Heart right ventricle (tissue), 16 donors: ENCODE measurements around the gene MYH11. TPM values are rescaled to one million over a fixed set of nuclear protein-coding genes. Genes with fewer than 3 reads are reported as not detected.

Source experiments
- ATAC-seq, 8 donors: fragments of 200-7000 bp; cut with Tn5 transposase; one replicate each; pipeline ENCODE4 v1.9.1; 2020; ENCODE audit warnings: mild to moderate bottlenecking in 8 of 8, moderate library complexity in 8 of 8, moderate number of reproducible peaks in 1 of 8
- DNase-seq, 2 donors: peaks; one replicate each; pipeline ENCODE4 v3.0.0-alpha.2; 2020
- H3K27ac ChIP-seq, 10 donors: fragments of 200-600 bp; sonication (generic) in 2 of 10; one replicate each; pipeline versions ENCODE4 v1.5.0 to v1.8.0; 2020 to 2022; ENCODE audit warnings: mild to moderate bottlenecking in 3 of 10
- H3K27me3 ChIP-seq, 7 donors: fragments of 200-600 bp; one replicate each; pipeline ENCODE4 v1.8.0; 2021 to 2022; ENCODE audit warnings: mild to moderate bottlenecking in 2 of 7
- H3K36me3 ChIP-seq, 9 donors: fragments of 200-600 bp; sonication (generic) in 1 of 9; one replicate each; pipeline versions ENCODE4 v1.5.0 to v1.8.0; 2020 to 2022; ENCODE audit warnings: mild to moderate bottlenecking in 2 of 9
- H3K4me1 ChIP-seq, 9 donors: fragments of 200-600 bp; sonication (generic) in 1 of 9; one replicate each; pipeline versions ENCODE4 v1.5.0 to v1.8.0; 2020 to 2022; ENCODE audit warnings: mild to moderate bottlenecking in 4 of 9
- H3K4me3 ChIP-seq, 10 donors: fragments of 200-600 bp; sonication (generic) in 2 of 10; one replicate each; pipeline versions ENCODE4 v1.5.0 to v1.8.0; 2020 to 2022; ENCODE audit warnings: mild to moderate bottlenecking in 7 of 10, moderate library complexity in 2 of 10
- H3K9me3 ChIP-seq, 11 donors: fragments of 200-600 bp in 10 of 11; sonication (generic) in 2 of 11; one replicate each; pipeline versions ENCODE4 v1.5.0 to v1.8.0; 2013 to 2022; ENCODE audit warnings: mild to moderate bottlenecking in 2 of 11, control low read depth in 1 of 11, moderate library complexity in 1 of 11
- CTCF ChIP-seq, 9 donors: fragments of 200-600 bp; sonication (generic) in 2 of 9; IDR thresholded peaks; one replicate each; pipeline versions ENCODE4 v1.5.0 to v1.8.0; 2021 to 2022; ENCODE audit warnings: antibody characterized with exemption in 9 of 9, mild to moderate bottlenecking in 5 of 9, moderate library complexity in 1 of 9
- WGBS, 2 donors: extraction: QIAGEN DNeasy Blood & Tissue Kit; methylation state at CpG; one replicate each; pipeline ENCODE4 v1.1.7; 2013; ENCODE audit warnings: inconsistent platforms in 1 of 2; 5-methylcytosine and 5-hydroxymethylcytosine counted together
- intact Hi-C, 10 donors: fragments of 100-400 bp; cut with DNase I; formaldehyde crosslinking; loops; one replicate each; pipeline versions ENCODE4 v1.11.1 to v1.14.2; 2022
- polyA plus RNA-seq, 2 donors: library from polyadenylated mRNA; stranded (reverse); fragments of 200-250 nt; gene quantifications; one replicate each; pipeline ENCODE4 v1.2.3, GENCODE V29; 2013
- total RNA-seq, 10 donors: library from RNA; stranded (reverse); fragmentation: NEBNext Ultra II Directional in 3 of 10; extraction: Animal tissue kit (Norgen Biotek cat#: 25700) in 3 of 10; gene quantifications; one replicate each; pipeline versions ENCODE4 v1.2.1 to v1.2.4, GENCODE V29; 2021 to 2023
- donor health status: Arrhythmogenic right ventricular cardiomyopathy.
- donor health status: ischemic (EF 13 %, LVEDD 7.1; RV severe dilation, severe dysfunction).
- donor health status: healthy with polysubstance abuse.
- donor health status: DM: no; HTN: yes; CAD: no.
- donor health status: DM: no; HTN: no; CAD: no.
- donor health status: ischemic (EF 25% LVEDD 6.9; RV normal size, moderate dysfunction).
- donor health status: ischemic (EF 25% LVEDD 5.7; RV mildly dilated, moderate dysfunction).
- donor health status: healthy.
- donor health status: DM: yes; HTN: yes; CAD: no.
- donor health status: Ischemic cardiomyopathy.
- donor health status: ischemic (EF 35%, LVEDD 5.7; RV mildly dilated, moderate dysfunction).
- donor health status: nonischemic (EF 11% LVEDD 7.7; RV severe dilation, severe dysfunction).
- donor health status: DM: yes; HTN: yes; CAD: no.
- donor health status: PGD.
- donor health status: ischemic (EF 29% LVEDD 5.4; RV normal size, mild dysfunction).
- donor health status: nonischemic (EF 23%, LVEDD 6.1; RV moderate dilation, normal function).

Gene MYH11
- total and polyA plus RNA-seq, 12 donors, result 9.8 to 46.7 (median 23.5) TPM

- H3K9me3 ChIP-seq, result no peaks in the 10 kb centered on the region
- H3K27me3 ChIP-seq, result no peaks in the 10 kb centered on the region
- TF ChIP-seq CTCF (IDR thresholded peaks at IDR 0.05), result no peak
- no peaks in the 10 kb centered on the region for H3K36me3 ChIP-seq
- H3K27ac ChIP-seq, result no peak overlapping the region
- WGBS, 2 donors, result 86 to 89% methylated on average over 8 of the region's 8 CpGs
- H3K4me3 ChIP-seq, result no peak overlapping the region
- DNase-seq, result no peak
- no peak for ATAC-seq
- H3K4me1 ChIP-seq, result peaks cover 0 to 5% (median 0%) of the 10 kb centered on the region in 9 donors
- intact Hi-C loops, result loop anchor here in 1 of 10 donors (10.0 kb wide), 1 partner anchor 48 kb away; the partner anchor contains the start of gene ABCC1
Observed at GRCh38 chr16:15897121-15897780, 40.4 kb upstream of the MYH11 start.

- peaks cover 0 to 5% (median 0%) of the 10 kb centered on the region in 9 donors for H3K4me1 ChIP-seq
- no peak for TF ChIP-seq CTCF (IDR thresholded peaks at IDR 0.05)
- H3K36me3 ChIP-seq, result no peaks in the 10 kb centered on the region
- ATAC-seq (no peak), DNase-seq (no peak)
- H3K27ac ChIP-seq, result no peak overlapping the region
- 92% methylated on average over 7 of the region's 7 CpGs for WGBS, 2 donors
- intact Hi-C loops, result loop anchor here in 1 of 10 donors (5.0 to 10.0 kb wide), 2 partner anchors 50 to 113 kb away; partner anchors contain the start of gene ABCC1
- no peaks in the 10 kb centered on the region for H3K9me3 ChIP-seq
- no peaks in the 10 kb centered on the region for H3K27me3 ChIP-seq
- H3K4me3 ChIP-seq, result no peak overlapping the region
Observed at GRCh38 chr16:15894571-15895374, 37.9 kb upstream of the MYH11 start.

GRCh38 chr16:15891508-15891907 is 34.7 kb upstream of the MYH11 start:
- Histone ChIP-seq H3K36me3 (no peaks in the 10 kb centered on the region), H3K9me3 (no peaks in the 10 kb centered on the region), H3K27me3 (no peaks in the 10 kb centered on the region), H3K4me1 (peaks cover 0 to 21% (median 19%) of the 10 kb centered on the region in 9 donors), H3K4me3 (no peak overlapping the region), H3K27ac (no peak overlapping the region)
- WGBS, 2 donors, result 90 to 98% methylated on average over 3 of the region's 3 CpGs
- DNase-seq, result no peak
- intact Hi-C loops, result loop anchor here in 1 of 10 donors (5.0 to 10.0 kb wide), 2 partner anchors 53 to 116 kb away; partner anchors contain the start of gene ABCC1
- no peak for TF ChIP-seq CTCF (IDR thresholded peaks at IDR 0.05)
- ATAC-seq, result no peak
